ENCODE data around the gene MYO1A.

DNA sequence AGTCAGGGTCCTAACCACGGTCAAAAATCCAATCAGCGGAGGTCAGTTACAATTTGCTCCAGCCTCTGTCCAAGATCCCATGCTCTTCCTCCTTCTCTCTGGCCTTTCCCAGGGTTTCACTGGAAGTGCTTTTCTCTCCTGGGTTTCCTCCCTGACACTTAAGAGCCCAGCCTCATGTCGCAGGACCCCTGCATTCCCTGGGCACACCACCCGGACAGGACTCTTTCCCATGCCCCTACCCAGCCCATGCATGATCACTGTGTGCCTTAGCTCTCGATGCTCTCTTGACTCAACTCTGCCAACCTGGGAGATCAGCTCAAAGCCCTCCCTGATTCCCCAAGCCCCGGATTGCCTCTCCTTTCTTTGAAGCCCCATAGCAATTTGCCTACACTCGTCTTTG is 18.1 kb downstream of the MYO1A start:
- TF ChIP-seq, protein P1, sequence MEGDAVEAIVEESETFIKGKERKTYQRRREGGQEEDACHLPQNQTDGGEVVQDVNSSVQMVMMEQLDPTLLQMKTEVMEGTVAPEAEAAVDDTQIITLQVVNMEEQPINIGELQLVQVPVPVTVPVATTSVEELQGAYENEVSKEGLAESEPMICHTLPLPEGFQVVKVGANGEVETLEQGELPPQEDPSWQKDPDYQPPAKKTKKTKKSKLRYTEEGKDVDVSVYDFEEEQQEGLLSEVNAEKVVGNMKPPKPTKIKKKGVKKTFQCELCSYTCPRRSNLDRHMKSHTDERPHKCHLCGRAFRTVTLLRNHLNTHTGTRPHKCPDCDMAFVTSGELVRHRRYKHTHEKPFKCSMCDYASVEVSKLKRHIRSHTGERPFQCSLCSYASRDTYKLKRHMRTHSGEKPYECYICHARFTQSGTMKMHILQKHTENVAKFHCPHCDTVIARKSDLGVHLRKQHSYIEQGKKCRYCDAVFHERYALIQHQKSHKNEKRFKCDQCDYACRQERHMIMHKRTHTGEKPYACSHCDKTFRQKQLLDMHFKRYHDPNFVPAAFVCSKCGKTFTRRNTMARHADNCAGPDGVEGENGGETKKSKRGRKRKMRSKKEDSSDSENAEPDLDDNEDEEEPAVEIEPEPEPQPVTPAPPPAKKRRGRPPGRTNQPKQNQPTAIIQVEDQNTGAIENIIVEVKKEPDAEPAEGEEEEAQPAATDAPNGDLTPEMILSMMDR (IDR thresholded peaks at IDR 0.05; ENCODE audit: insufficient read depth, low read length, poor library complexity, severe bottlenecking), result no peak
- TF ChIP-seq EZH2phosphoT487 (conservative IDR thresholded peaks at IDR 0.05; ENCODE audit: low read length), result no peak
